GM12878 (cell line): Measurements from ENCODE around the gene HBQ1. TPM values are rescaled to one million over a fixed set of nuclear protein-coding genes. Genes with fewer than 3 reads are reported as not detected.

Source experiments
- ATAC-seq: fragments of 200-7000 bp; cut with Tn5 transposase; 3 replicates; pipeline ENCODE4 v1.9.1; 2020; ENCODE audit warnings: mild to moderate bottlenecking, moderate library complexity
- BruUV-seq: library from RNA; stranded (reverse); fragments of 400-500 nt; replicated peaks from 2 replicates; lab custom pipeline; 2021; lab: Mats Ljungman, UMichigan
- CTCF ChIA-PET: fragments of 300-600 bp; sonication (Branson Sonifier 250); formaldehyde crosslinking; extraction: SDS; loops from one replicate; lab custom pipeline; 2021; ENCODE audit warnings: inconsistent platforms; lab: Yijun Ruan, JAX
- POLR2A ChIA-PET: fragments of 350-600 bp; formaldehyde crosslinking; extraction: SDS; loops from one replicate; lab custom pipeline; 2021; ENCODE audit warnings: inconsistent platforms; lab: Charles Lee
- RAD21 ChIA-PET: fragments of 300-600 bp; sonication (Branson Sonifier 250); formaldehyde crosslinking; loops from one replicate; lab custom pipeline; 2023; ENCODE audit warnings: antibody characterized with exemption; ENCODE audit not compliant: unreplicated experiment; lab: Charles Lee
- SMC1A ChIA-PET: fragments of 300-600 bp; sonication (Branson Sonifier 250); formaldehyde crosslinking; loops from one replicate; lab custom pipeline; 2023; ENCODE audit not compliant: unreplicated experiment, uncharacterized antibody; lab: Charles Lee
- DNase-seq: peaks from one replicate; pipeline ENCODE4 v3.0.0-alpha.2; 2011; ENCODE audit warnings: low read depth, low spot score
- FAIRE-seq: peaks from 3 replicates; lab custom pipeline; 2011; peaks lifted over from hg19 to GRCh38; lab: Jason Lieb, UNC
- H2AFZ ChIP-seq: 2 replicates; pipeline ENCODE4 v1.6.0; 2011; ENCODE audit warnings: low read depth, low read length, control low read depth; ENCODE audit not compliant: control insufficient read depth
- H3K27ac ChIP-seq: 2 replicates; pipeline ENCODE4 v1.5.1; 2011; ENCODE audit warnings: control low read depth; ENCODE audit not compliant: control insufficient read depth, insufficient read depth
- H3K27me3 ChIP-seq, 2 experiments: replicated peaks in 1 of 2; 2 replicates each; pipeline versions ENCODE4 v1.6.0 to v1.6.1; 2011; ENCODE audit warnings: low read length in 1 of 2; ENCODE audit not compliant: control insufficient read depth in 2 of 2, insufficient read depth in 2 of 2
- H3K36me3 ChIP-seq, 2 experiments: 2 replicates each; pipeline ENCODE4 v1.5.1; 2011; ENCODE audit warnings: low read length in 1 of 2; ENCODE audit not compliant: control insufficient read depth in 2 of 2, insufficient read depth in 2 of 2
- H3K4me1 ChIP-seq: 2 replicates; pipeline ENCODE4 v1.6.1; 2011; ENCODE audit warnings: mild to moderate bottlenecking, low read length, moderate library complexity, mixed read lengths; ENCODE audit not compliant: control insufficient read depth, insufficient read depth
- H3K4me2 ChIP-seq: 2 replicates; pipeline ENCODE4 v1.6.0; 2011; ENCODE audit warnings: control low read depth; ENCODE audit not compliant: control insufficient read depth, insufficient read depth
- H3K4me3 ChIP-seq: fragments of 200-600 bp; sonication (generic); 2 replicates; pipeline ENCODE4 v1.5.1; 2016
- H3K79me2 ChIP-seq: 2 replicates; pipeline ENCODE4 v1.6.0; 2011; ENCODE audit warnings: low read length; ENCODE audit not compliant: control insufficient read depth, insufficient read depth
- H3K9ac ChIP-seq: 2 replicates; pipeline ENCODE4 v1.8.0; 2011; ENCODE audit warnings: low read length, control low read depth, mixed read lengths; ENCODE audit not compliant: control insufficient read depth, insufficient read depth
- H3K9me3 ChIP-seq: replicated peaks from 3 replicates; pipeline ENCODE4 v1.5.1; 2011; ENCODE audit warnings: mild to moderate bottlenecking, low read length; ENCODE audit not compliant: control insufficient read depth, insufficient read depth
- H4K20me1 ChIP-seq: 2 replicates; pipeline ENCODE4 v1.6.0; 2011; ENCODE audit not compliant: control insufficient read depth, insufficient read depth
- IRF4 ChIP-seq: IDR thresholded peaks from 2 replicates; pipeline ENCODE4 v1.6.1; 2011; ENCODE audit warnings: low read depth, low read length
- NBN ChIP-seq: fragments of 450-650 bp; IDR thresholded peaks from 2 replicates; pipeline ENCODE4 v1.6.1; 2016
- PAX8 ChIP-seq: fragments of 450-650 bp; IDR thresholded peaks from 2 replicates; pipeline ENCODE4 v1.6.1; 2017; ENCODE audit warnings: mild to moderate bottlenecking, moderate library complexity
- WGBS: methylation state at CpG from one replicate; pipeline ENCODE4 v1.1.6; 2016; ENCODE audit warnings: low lambda C conversion rate; ENCODE audit not compliant: insufficient replicate concordance, insufficient coverage; ENCODE audit errors: missing lambda C conversion rate; 5-methylcytosine and 5-hydroxymethylcytosine counted together
- in situ Hi-C: fragments of 300-500 bp; cut with MboI; formaldehyde crosslinking; loops from 9 replicates; pipeline ENCODE4 v1.14.3; 2018; ENCODE audit warnings: mixed read lengths
- intact Hi-C: fragments of 100-400 bp; cut with micrococcal nuclease; formaldehyde crosslinking; loops from one replicate; pipeline ENCODE4 v1.14.2; 2022; ENCODE audit not compliant: unreplicated experiment
- polyA plus RNA-seq, 11 experiments: library from polyadenylated mRNA; depleted of rRNA in 4 of 11; unstranded in 6 of 11; stranded (reverse) in 5 of 11; fragments of >200 nt; fragmentation: Nextera tagmentation in 4 of 11; fragmentation: Illumina TruSeq in 1 of 11; extraction: Ambion mirVana in 4 of 11; extraction: Trizol in 1 of 11; gene quantifications; 1 replicate in 1 of 11; 2 replicates in 10 of 11; pipeline versions ENCODE4 v1.2.1 to v1.2.3, GENCODE V29; 2011 to 2016; ENCODE audit warnings: inconsistent platforms in 2 of 11, missing spikeins in 2 of 11, low read depth in 1 of 11
- total RNA-seq, 4 experiments: library from RNA; depleted of rRNA in 3 of 4; stranded (reverse); fragments of >200 nt in 3 of 4; fragmentation: Illumina TruSeq in 1 of 4; extraction: Trizol in 1 of 4; gene quantifications; 2 replicates each; pipeline versions ENCODE4 v1.2.1 to v1.2.3, GENCODE V29; 2013 to 2021
- TF ChIP-seq, protein P1 (sequence below): IDR thresholded peaks from 2 replicates; pipeline ENCODE4 v1.6.1; 2011; ENCODE audit warnings: borderline replicate concordance, low read depth, mild to moderate bottlenecking, moderate library complexity, mixed read lengths, low read length; ENCODE audit not compliant: insufficient read depth; ENCODE audit errors: extremely low read length
- TF ChIP-seq, protein P2 (sequence below): fragments of 450-650 bp; IDR thresholded peaks from 2 replicates; pipeline ENCODE4 v1.6.1; 2017; ENCODE audit warnings: borderline replicate concordance
- TF ChIP-seq, protein P3 (sequence below): IDR thresholded peaks from 2 replicates; pipeline ENCODE4 v1.6.1; 2011; ENCODE audit warnings: mild to moderate bottlenecking, low read depth, low read length, moderate library complexity; ENCODE audit not compliant: insufficient replicate concordance
- TF ChIP-seq, protein P4 (sequence below): fragments of 450-650 bp; conservative IDR thresholded peaks from 2 replicates; pipeline ENCODE4 v1.6.1; 2017; ENCODE audit warnings: mild to moderate bottlenecking, moderate library complexity
- TF ChIP-seq, protein P5 (sequence below), 3 experiments: IDR thresholded peaks in 2 of 3; conservative IDR thresholded peaks in 1 of 3; 2 replicates each; pipeline ENCODE4 v1.5.1; 2011; ENCODE audit warnings: low read depth in 3 of 3, low read length in 3 of 3, mild to moderate bottlenecking in 3 of 3, control low read depth in 2 of 3, moderate library complexity in 2 of 3, inconsistent platforms in 1 of 3, mixed read lengths in 1 of 3; ENCODE audit not compliant: control insufficient read depth in 2 of 3, insufficient read depth in 1 of 3; ENCODE audit errors: extremely low read depth in 1 of 3

The HBQ1 gene
- total and polyA plus RNA-seq, 10 of the 15 experiments (the other 5 are each of a cell fraction or from before 2014, with no cell fraction given): not detected

DNA sequence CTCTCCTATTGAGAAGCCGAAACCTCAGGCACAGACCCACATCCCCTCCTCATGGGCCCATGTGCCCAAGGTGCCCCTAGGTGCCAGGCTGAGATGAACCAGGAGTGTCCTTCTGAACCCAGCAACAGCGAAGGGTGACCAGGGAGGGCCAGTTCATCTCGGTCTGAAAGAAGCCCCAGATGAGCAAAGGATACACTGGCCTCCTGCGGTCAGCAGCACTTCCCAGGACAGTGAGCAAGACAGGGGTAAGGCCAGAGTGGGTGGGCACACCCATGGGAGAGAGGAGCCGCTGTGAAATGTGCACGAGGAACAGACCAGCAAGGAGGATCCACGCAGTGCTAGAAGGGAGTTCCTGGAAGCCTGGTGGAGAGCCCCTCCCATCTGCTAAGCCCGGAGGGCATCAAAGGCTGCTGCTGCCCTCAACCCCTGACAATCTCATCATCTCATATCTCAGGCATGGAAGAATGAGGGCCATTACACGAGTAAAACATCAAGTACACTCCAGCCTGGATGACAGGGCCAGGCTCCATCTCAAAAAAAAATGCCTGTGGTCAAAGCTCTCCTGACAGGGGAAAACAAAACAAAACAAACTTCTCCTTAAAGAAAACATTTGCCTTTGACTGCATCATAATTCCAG is 31.1 kb upstream of the HBQ1 start:
- no TSS peak for BruUV-seq
- Histone ChIP-seq H3K36me3 (no peaks in the 10 kb centered on the region), H3K27ac (no peak overlapping the region), H4K20me1 (no peaks in the 10 kb centered on the region), H3K4me1 (no peaks in the 10 kb centered on the region), H3K4me3 (no peak overlapping the region), H3K4me2 (no peak overlapping the region), H3K27me3 (no peaks in the 10 kb centered on the region), H3K9me3 (no peaks in the 10 kb centered on the region), H3K79me2 (no peaks in the 10 kb centered on the region), H2AFZ (no peak overlapping the region), H3K9ac (no peak overlapping the region)
- ChIA-PET SMC1A (interaction anchor here (0.8 kb wide), 1 partner anchor 16 kb away, joined by 3 read pairs; no protein-coding TSS in a partner anchor), CTCF (no interaction called here), POLR2A (no interaction called here), RAD21 (no interaction called here)
- WGBS: 23% methylated on average over 9 of the region's 9 CpGs
- TF ChIP-seq, protein P1, sequence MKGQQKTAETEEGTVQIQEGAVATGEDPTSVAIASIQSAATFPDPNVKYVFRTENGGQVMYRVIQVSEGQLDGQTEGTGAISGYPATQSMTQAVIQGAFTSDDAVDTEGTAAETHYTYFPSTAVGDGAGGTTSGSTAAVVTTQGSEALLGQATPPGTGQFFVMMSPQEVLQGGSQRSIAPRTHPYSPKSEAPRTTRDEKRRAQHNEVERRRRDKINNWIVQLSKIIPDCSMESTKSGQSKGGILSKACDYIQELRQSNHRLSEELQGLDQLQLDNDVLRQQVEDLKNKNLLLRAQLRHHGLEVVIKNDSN: no peak
- TF ChIP-seq, protein P2, sequence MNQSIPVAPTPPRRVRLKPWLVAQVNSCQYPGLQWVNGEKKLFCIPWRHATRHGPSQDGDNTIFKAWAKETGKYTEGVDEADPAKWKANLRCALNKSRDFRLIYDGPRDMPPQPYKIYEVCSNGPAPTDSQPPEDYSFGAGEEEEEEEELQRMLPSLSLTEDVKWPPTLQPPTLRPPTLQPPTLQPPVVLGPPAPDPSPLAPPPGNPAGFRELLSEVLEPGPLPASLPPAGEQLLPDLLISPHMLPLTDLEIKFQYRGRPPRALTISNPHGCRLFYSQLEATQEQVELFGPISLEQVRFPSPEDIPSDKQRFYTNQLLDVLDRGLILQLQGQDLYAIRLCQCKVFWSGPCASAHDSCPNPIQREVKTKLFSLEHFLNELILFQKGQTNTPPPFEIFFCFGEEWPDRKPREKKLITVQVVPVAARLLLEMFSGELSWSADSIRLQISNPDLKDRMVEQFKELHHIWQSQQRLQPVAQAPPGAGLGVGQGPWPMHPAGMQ: no peak
- TF ChIP-seq, protein P3, sequence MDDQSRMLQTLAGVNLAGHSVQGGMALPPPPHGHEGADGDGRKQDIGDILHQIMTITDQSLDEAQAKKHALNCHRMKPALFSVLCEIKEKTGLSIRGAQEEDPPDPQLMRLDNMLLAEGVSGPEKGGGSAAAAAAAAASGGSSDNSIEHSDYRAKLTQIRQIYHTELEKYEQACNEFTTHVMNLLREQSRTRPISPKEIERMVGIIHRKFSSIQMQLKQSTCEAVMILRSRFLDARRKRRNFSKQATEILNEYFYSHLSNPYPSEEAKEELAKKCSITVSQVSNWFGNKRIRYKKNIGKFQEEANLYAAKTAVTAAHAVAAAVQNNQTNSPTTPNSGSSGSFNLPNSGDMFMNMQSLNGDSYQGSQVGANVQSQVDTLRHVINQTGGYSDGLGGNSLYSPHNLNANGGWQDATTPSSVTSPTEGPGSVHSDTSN: no peak
- TF ChIP-seq PAX8 (no peak), NBN (no peak), IRF4 (no peak)
- TF ChIP-seq, protein P4, sequence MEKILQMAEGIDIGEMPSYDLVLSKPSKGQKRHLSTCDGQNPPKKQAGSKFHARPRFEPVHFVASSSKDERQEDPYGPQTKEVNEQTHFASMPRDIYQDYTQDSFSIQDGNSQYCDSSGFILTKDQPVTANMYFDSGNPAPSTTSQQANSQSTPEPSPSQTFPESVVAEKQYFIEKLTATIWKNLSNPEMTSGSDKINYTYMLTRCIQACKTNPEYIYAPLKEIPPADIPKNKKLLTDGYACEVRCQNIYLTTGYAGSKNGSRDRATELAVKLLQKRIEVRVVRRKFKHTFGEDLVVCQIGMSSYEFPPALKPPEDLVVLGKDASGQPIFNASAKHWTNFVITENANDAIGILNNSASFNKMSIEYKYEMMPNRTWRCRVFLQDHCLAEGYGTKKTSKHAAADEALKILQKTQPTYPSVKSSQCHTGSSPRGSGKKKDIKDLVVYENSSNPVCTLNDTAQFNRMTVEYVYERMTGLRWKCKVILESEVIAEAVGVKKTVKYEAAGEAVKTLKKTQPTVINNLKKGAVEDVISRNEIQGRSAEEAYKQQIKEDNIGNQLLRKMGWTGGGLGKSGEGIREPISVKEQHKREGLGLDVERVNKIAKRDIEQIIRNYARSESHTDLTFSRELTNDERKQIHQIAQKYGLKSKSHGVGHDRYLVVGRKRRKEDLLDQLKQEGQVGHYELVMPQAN: no peak
- TF ChIP-seq, protein P5, sequence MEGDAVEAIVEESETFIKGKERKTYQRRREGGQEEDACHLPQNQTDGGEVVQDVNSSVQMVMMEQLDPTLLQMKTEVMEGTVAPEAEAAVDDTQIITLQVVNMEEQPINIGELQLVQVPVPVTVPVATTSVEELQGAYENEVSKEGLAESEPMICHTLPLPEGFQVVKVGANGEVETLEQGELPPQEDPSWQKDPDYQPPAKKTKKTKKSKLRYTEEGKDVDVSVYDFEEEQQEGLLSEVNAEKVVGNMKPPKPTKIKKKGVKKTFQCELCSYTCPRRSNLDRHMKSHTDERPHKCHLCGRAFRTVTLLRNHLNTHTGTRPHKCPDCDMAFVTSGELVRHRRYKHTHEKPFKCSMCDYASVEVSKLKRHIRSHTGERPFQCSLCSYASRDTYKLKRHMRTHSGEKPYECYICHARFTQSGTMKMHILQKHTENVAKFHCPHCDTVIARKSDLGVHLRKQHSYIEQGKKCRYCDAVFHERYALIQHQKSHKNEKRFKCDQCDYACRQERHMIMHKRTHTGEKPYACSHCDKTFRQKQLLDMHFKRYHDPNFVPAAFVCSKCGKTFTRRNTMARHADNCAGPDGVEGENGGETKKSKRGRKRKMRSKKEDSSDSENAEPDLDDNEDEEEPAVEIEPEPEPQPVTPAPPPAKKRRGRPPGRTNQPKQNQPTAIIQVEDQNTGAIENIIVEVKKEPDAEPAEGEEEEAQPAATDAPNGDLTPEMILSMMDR (IDR thresholded peaks at IDR 0.05 in 2 of 3, conservative IDR thresholded peaks at IDR 0.05 in 1 of 3; ENCODE audit: control insufficient read depth in 2 of 3, extremely low read depth in 1 of 3, insufficient read depth in 1 of 3, low read depth in 3 of 3, low read length in 3 of 3): no peak
- intact Hi-C loops: no loop called here
- DNase-seq: no peak
- in situ Hi-C loops: no loop called here
- no peak for FAIRE-seq
- ATAC-seq: no peak
